ENCODE data around the gene ARHGAP6.

ARHGAP6 gene

GRCh38 chrX:11451151-11451550 lies 214.6 kb downstream of the ARHGAP6 start:
- no peak for TF ChIP-seq JUND (IDR thresholded peaks at IDR 0.05; ENCODE audit: low read depth)
- in situ Hi-C loops (cut with HindIII; ENCODE audit: low pct_unique_long_range_greater_than_20kb, low sequenced_read_pairs) = no loop called here
- no peak for DNase-seq (ENCODE audit: low read depth in 1 of 2, low spot score in 1 of 2)

GRCh38 chrX:11450354-11450753 lies 215.4 kb downstream of the ARHGAP6 start:
- in situ Hi-C loops (cut with HindIII; ENCODE audit: low pct_unique_long_range_greater_than_20kb, low sequenced_read_pairs) = no loop called here
- no peak for DNase-seq (ENCODE audit: low read depth in 1 of 2, low spot score in 1 of 2)
- TF ChIP-seq JUND (IDR thresholded peaks at IDR 0.05; ENCODE audit: low read depth) = no peak

- no peak for DNase-seq (ENCODE audit: low read depth in 1 of 2, low spot score in 1 of 2)
- no peak for TF ChIP-seq JUND (IDR thresholded peaks at IDR 0.05; ENCODE audit: low read depth)
- in situ Hi-C loops (cut with HindIII; ENCODE audit: low pct_unique_long_range_greater_than_20kb, low sequenced_read_pairs) = no loop called here
Measured at GRCh38 chrX:11449613-11450012, 216.1 kb downstream of the ARHGAP6 start.

GRCh38 chrX:11447418-11447817 lies 218.3 kb downstream of the ARHGAP6 start:
- no peak for TF ChIP-seq JUND (IDR thresholded peaks at IDR 0.05; ENCODE audit: low read depth)
- no peak for DNase-seq (ENCODE audit: low read depth in 1 of 2, low spot score in 1 of 2)
- in situ Hi-C loops (cut with HindIII; ENCODE audit: low pct_unique_long_range_greater_than_20kb, low sequenced_read_pairs) = no loop called here

- no peak for TF ChIP-seq JUND (IDR thresholded peaks at IDR 0.05; ENCODE audit: low read depth)
- DNase-seq (ENCODE audit: low read depth in 1 of 2, low spot score in 1 of 2) = no peak
- in situ Hi-C loops (cut with HindIII; ENCODE audit: low pct_unique_long_range_greater_than_20kb, low sequenced_read_pairs) = no loop called here
Measured at GRCh38 chrX:11446949-11447348, 218.8 kb downstream of the ARHGAP6 start.

- in situ Hi-C loops (cut with HindIII; ENCODE audit: low pct_unique_long_range_greater_than_20kb, low sequenced_read_pairs) = no loop called here
- no peak for TF ChIP-seq JUND (IDR thresholded peaks at IDR 0.05; ENCODE audit: low read depth)
- no peak for DNase-seq (ENCODE audit: low read depth in 1 of 2, low spot score in 1 of 2)
Measured at GRCh38 chrX:11446336-11446735, 219.4 kb downstream of the ARHGAP6 start.

GRCh38 chrX:11445540-11445939 lies 220.2 kb downstream of the ARHGAP6 start:
- no peak for TF ChIP-seq JUND (IDR thresholded peaks at IDR 0.05; ENCODE audit: low read depth)
- in situ Hi-C loops (cut with HindIII; ENCODE audit: low pct_unique_long_range_greater_than_20kb, low sequenced_read_pairs) = no loop called here
- no peak for DNase-seq (ENCODE audit: low read depth in 1 of 2, low spot score in 1 of 2)

GRCh38 chrX:11444052-11444451 lies 221.7 kb downstream of the ARHGAP6 start:
- DNase-seq (ENCODE audit: low read depth in 1 of 2, low spot score in 1 of 2) = no peak
- in situ Hi-C loops (cut with HindIII; ENCODE audit: low pct_unique_long_range_greater_than_20kb, low sequenced_read_pairs) = no loop called here
- TF ChIP-seq JUND (IDR thresholded peaks at IDR 0.05; ENCODE audit: low read depth) = no peak

- in situ Hi-C loops (cut with HindIII; ENCODE audit: low pct_unique_long_range_greater_than_20kb, low sequenced_read_pairs) = no loop called here
- no peak for TF ChIP-seq JUND (IDR thresholded peaks at IDR 0.05; ENCODE audit: low read depth)
- no peak for DNase-seq (ENCODE audit: low read depth in 1 of 2, low spot score in 1 of 2)
Measured at GRCh38 chrX:11439846-11440245, 225.9 kb downstream of the ARHGAP6 start.

GRCh38 chrX:11438767-11439166 lies 227.0 kb downstream of the ARHGAP6 start:
- TF ChIP-seq JUND (IDR thresholded peaks at IDR 0.05; ENCODE audit: low read depth) = no peak
- DNase-seq (ENCODE audit: low read depth in 1 of 2, low spot score in 1 of 2) = no peak
- in situ Hi-C loops (cut with HindIII; ENCODE audit: low pct_unique_long_range_greater_than_20kb, low sequenced_read_pairs) = no loop called here

- no peak for DNase-seq (ENCODE audit: low read depth in 1 of 2, low spot score in 1 of 2)
- in situ Hi-C loops (cut with HindIII; ENCODE audit: low pct_unique_long_range_greater_than_20kb, low sequenced_read_pairs) = no loop called here
- no peak for TF ChIP-seq JUND (IDR thresholded peaks at IDR 0.05; ENCODE audit: low read depth)
Measured at GRCh38 chrX:11438380-11438723, 227.4 kb downstream of the ARHGAP6 start.

GRCh38 chrX:11437642-11438379 lies 227.9 kb downstream of the ARHGAP6 start:
- no peak for TF ChIP-seq JUND (IDR thresholded peaks at IDR 0.05; ENCODE audit: low read depth)
- in situ Hi-C loops (cut with HindIII; ENCODE audit: low pct_unique_long_range_greater_than_20kb, low sequenced_read_pairs) = no loop called here
- no peak for DNase-seq (ENCODE audit: low read depth in 1 of 2, low spot score in 1 of 2)

- in situ Hi-C loops (cut with HindIII; ENCODE audit: low pct_unique_long_range_greater_than_20kb, low sequenced_read_pairs) = no loop called here
- TF ChIP-seq JUND (IDR thresholded peaks at IDR 0.05; ENCODE audit: low read depth) = no peak
- DNase-seq (ENCODE audit: low read depth in 1 of 2, low spot score in 1 of 2) = no peak
Measured at GRCh38 chrX:11435568-11435967, 230.2 kb downstream of the ARHGAP6 start.

GRCh38 chrX:11434607-11435006 lies 231.1 kb downstream of the ARHGAP6 start:
- in situ Hi-C loops (cut with HindIII; ENCODE audit: low pct_unique_long_range_greater_than_20kb, low sequenced_read_pairs) = no loop called here
- no peak for TF ChIP-seq JUND (IDR thresholded peaks at IDR 0.05; ENCODE audit: low read depth)

More at GRCh38 chrX:11434607-11435006, 231.1 kb downstream of the ARHGAP6 start:
- DNase-seq (ENCODE audit: low read depth in 1 of 2, low spot score in 1 of 2) = no peak

Measured in T47D (cell line).